ENCODE data around the gene HTR2B.

GRCh38 chr2:231084565-231084964 lies 40.3 kb downstream of the HTR2B start:
- TF ChIP-seq, protein P1, sequence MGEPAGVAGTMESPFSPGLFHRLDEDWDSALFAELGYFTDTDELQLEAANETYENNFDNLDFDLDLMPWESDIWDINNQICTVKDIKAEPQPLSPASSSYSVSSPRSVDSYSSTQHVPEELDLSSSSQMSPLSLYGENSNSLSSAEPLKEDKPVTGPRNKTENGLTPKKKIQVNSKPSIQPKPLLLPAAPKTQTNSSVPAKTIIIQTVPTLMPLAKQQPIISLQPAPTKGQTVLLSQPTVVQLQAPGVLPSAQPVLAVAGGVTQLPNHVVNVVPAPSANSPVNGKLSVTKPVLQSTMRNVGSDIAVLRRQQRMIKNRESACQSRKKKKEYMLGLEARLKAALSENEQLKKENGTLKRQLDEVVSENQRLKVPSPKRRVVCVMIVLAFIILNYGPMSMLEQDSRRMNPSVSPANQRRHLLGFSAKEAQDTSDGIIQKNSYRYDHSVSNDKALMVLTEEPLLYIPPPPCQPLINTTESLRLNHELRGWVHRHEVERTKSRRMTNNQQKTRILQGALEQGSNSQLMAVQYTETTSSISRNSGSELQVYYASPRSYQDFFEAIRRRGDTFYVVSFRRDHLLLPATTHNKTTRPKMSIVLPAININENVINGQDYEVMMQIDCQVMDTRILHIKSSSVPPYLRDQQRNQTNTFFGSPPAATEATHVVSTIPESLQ (CRISPR knock-in tag; IDR thresholded peaks at IDR 0.05): no peak
- TF ChIP-seq, protein P2, sequence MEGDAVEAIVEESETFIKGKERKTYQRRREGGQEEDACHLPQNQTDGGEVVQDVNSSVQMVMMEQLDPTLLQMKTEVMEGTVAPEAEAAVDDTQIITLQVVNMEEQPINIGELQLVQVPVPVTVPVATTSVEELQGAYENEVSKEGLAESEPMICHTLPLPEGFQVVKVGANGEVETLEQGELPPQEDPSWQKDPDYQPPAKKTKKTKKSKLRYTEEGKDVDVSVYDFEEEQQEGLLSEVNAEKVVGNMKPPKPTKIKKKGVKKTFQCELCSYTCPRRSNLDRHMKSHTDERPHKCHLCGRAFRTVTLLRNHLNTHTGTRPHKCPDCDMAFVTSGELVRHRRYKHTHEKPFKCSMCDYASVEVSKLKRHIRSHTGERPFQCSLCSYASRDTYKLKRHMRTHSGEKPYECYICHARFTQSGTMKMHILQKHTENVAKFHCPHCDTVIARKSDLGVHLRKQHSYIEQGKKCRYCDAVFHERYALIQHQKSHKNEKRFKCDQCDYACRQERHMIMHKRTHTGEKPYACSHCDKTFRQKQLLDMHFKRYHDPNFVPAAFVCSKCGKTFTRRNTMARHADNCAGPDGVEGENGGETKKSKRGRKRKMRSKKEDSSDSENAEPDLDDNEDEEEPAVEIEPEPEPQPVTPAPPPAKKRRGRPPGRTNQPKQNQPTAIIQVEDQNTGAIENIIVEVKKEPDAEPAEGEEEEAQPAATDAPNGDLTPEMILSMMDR (IDR thresholded peaks at IDR 0.05): no peak
- TF ChIP-seq SP1 (CRISPR knock-in tag; conservative IDR thresholded peaks at IDR 0.05): no peak
